ENCODE data around the gene PKIB.

- no peak for TF ChIP-seq CTCF (IDR thresholded peaks at IDR 0.05; ENCODE audit: extremely low read depth in 1 of 2, insufficient read depth in 1 of 2, low read depth in 1 of 2, low read length in 2 of 2)
- TF ChIP-seq POLR2A (IDR thresholded peaks at IDR 0.05; ENCODE audit: low read depth, low read length), result no peak
- TF ChIP-seq MYC (IDR thresholded peaks at IDR 0.05; ENCODE audit: low read depth, low read length), result no peak
- no peak for TF ChIP-seq GATA2 (IDR thresholded peaks at IDR 0.05; ENCODE audit: insufficient read depth, insufficient read length, low read depth, low read length)
- TF ChIP-seq MAX (IDR thresholded peaks at IDR 0.05; ENCODE audit: insufficient read depth, insufficient read length), result no peak
These were observed 43.2 kb upstream of the PKIB start for GRCh38 chr6:122567034-122567433.

All from endothelial cell of umbilical vein (primary cell).